GM12873 (cell line): ENCODE measurements around the gene ZNHIT6.

Experiments used
- TF ChIP-seq, protein P1 (sequence below): IDR thresholded peaks from 2 replicates; pipeline ENCODE4 v1.5.1; 2012; ENCODE audit warnings: low read depth, mild to moderate bottlenecking, moderate library complexity, low read length, control low read depth; ENCODE audit not compliant: insufficient read depth; ENCODE audit errors: missing control alignments

The ZNHIT6 gene

DNA sequence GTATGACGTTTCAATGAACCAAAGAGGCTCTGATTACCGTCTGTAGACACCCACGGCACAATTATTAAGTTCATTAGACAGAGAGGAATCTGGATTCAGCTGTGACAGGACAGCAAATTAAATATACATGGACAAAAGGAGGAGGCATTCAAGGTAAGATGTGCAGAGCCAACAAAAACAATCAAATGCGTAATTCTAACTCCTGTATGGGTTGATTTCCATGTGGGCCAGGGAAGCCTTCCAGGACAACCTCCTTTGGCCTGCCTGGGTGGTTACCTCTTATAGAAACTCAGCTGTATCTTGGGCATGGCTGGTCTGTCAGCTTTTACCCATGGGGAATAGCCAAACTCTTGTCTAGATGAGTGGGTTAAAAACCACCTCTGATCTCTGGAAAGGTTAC lies 83.9 kb downstream of the ZNHIT6 start:
- TF ChIP-seq, protein P1, sequence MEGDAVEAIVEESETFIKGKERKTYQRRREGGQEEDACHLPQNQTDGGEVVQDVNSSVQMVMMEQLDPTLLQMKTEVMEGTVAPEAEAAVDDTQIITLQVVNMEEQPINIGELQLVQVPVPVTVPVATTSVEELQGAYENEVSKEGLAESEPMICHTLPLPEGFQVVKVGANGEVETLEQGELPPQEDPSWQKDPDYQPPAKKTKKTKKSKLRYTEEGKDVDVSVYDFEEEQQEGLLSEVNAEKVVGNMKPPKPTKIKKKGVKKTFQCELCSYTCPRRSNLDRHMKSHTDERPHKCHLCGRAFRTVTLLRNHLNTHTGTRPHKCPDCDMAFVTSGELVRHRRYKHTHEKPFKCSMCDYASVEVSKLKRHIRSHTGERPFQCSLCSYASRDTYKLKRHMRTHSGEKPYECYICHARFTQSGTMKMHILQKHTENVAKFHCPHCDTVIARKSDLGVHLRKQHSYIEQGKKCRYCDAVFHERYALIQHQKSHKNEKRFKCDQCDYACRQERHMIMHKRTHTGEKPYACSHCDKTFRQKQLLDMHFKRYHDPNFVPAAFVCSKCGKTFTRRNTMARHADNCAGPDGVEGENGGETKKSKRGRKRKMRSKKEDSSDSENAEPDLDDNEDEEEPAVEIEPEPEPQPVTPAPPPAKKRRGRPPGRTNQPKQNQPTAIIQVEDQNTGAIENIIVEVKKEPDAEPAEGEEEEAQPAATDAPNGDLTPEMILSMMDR = no peak

DNA sequence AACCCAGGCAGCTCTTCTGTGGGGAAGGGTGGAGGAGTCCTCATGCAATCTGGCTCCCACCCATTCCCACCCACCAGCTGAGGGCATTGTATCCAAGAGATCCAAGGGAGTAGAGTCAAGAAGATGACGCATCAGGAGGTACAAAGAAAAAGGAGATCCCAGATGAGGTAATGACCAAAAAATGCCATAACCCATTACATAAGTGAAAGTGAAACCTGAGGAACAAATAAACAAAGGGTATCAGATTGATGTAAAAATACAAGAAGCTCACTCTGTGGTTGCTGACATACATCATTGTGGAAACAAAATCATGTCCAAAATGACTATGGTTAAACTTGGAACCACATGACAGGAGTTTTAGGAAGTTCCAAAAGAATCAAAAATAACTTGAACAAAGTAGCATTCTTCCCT lies 85.2 kb downstream of the ZNHIT6 start:
- TF ChIP-seq, protein P1 = no peak

DNA sequence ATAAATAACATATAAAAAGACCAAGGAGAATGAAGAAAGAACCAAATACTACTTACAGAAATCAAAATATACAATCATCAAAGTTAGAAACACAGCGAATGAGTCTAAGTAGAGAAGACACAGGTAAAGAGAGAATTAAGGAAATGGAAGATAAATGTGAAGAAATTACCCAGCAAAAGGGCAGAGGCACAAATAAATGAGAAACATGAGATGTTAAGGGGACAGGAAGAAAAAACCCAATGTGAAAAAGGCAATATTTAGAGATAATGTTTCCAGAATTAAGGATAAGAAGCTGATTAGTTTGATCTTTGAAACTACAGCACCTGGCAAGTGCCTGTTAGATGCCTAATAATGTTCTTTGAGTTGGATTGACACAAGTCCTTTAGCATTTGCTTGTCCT lies 86.8 kb downstream of the ZNHIT6 start:
- TF ChIP-seq, protein P1 = no peak

DNA sequence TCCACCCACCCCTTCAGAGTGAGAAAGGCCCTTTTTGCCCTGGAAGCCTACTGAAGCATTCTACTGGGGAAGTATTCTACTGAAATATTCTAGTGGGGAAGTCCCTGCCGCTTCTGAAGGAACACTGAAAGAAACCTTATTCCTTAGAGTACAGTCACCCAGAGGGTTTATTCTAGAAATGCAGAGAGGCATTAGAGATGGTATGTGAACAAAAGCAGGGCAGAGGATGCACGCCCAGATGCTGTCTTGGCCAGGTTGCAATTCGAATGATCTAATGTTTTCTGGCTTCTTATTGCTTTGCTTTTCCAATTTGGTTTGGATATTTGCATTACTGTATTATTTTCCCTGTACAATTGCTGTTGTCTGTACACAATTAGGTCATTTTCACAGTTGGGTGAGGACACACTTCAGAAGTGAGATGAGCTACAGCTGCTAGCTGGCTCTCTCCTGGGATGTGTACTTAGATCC lies 90.6 kb downstream of the ZNHIT6 start:
- TF ChIP-seq, protein P1 = no peak

DNA sequence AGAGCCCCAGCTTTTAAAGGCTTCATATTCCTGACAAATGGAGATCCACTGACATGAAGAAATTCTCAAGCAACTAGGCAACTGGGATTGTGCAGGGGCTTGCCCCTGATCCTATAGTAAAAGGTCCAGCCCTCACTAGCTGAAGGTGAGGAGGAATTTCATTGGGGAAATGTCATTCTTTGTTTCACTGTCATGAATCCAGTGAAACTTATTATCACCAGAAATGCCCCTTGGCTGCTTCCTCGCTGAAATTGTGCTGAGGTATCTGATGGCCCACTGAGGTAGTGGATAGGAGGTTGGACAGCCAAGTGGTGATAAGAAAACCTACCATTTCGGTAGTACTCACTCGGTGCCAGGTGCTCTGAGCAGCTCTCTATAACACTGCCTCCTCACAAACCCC lies 91.5 kb downstream of the ZNHIT6 start:
- TF ChIP-seq, protein P1 = no peak

DNA sequence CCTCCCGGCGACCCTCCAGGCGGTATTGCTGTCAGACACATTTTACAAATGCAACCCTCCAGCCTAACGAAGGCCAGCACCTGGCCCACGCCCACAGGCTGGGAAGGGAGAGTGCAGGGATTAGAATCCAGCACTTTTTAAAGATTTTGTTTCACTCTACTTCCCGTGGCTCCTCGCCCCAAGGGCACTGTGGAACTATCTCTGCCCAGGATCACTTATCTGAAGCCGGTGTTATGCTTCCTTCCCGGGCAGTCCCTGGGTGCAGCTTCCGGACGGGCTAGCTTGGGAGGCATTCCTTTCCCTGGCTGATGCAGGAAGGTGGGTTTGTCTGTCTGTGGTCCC lies 91.9 kb downstream of the ZNHIT6 start:
- TF ChIP-seq, protein P1 = no peak

DNA sequence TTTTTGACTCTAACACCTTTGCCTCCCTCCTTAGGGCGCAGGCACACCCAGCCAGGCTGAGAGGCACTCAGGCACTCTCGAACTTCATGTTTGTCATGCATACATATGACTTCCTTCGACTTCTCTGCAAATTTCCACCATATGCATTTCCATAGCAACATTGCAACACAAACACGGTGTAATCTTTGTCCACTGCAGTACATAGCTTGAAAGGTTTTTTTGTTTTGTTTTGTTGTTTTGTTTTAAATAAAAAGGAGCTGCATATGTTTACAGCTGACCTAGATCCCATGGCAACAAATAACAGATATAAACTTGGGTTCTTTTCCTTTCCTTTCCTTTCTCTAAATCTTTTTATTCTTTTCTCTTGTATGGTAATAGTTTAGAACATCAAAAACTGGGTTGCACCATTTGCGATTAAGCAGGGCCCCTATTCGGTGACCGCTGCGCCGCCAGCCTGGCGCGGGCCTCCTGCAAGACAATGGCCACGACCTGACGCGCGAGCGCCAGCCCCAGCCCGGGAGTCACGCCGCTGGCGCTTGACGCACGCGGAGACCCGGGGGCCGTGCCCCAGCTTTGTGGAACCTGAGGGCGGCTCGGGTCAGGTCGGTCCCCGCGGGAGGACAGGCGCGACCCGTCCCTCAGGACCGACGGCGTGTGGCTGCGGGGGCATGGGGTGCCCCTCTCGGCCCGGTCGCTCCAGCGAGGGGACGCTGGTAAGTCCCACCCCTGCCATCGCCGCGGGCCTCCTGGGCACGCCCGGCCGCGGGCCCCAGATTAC lies 92.5 kb downstream of the ZNHIT6 start:
- TF ChIP-seq, protein P1 = no peak
